HG02981 (cell line): ENCODE results near the gene RLF.

ENCODE experiments used
- ATAC-seq: cut with Tn5 transposase; IDR thresholded peaks from one replicate; pipeline ENCODE4 v1.9.1; 2021; ENCODE audit warnings: mild to moderate bottlenecking, moderate library complexity; ENCODE audit not compliant: unreplicated experiment

The RLF gene

GRCh38 chr1:40272653-40273213 lies 111.5 kb downstream of the RLF start:
- no peak for ATAC-seq

GRCh38 chr1:40273547-40274166 lies 112.5 kb downstream of the RLF start:
- no peak for ATAC-seq

DNA sequence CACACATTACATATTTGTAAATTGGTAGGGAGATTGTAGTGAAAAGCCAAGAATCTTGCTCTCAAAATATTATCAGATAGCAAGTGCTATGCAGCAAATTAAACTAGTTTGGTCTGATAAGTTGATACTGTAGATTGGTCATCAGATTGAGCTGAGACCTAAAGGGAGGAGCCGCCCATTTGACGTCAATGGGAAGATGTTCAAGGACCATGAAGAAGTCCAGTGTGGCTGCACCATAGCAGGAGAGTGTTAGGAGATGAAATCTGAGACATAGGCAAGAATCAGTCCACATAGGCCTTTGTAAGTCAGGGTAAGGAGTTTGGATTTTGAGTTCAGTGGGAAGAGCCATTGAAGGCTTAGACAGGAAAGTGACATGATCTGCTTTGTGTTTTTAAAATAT lies 113.1 kb downstream of the RLF start:
- ATAC-seq: no peak

DNA sequence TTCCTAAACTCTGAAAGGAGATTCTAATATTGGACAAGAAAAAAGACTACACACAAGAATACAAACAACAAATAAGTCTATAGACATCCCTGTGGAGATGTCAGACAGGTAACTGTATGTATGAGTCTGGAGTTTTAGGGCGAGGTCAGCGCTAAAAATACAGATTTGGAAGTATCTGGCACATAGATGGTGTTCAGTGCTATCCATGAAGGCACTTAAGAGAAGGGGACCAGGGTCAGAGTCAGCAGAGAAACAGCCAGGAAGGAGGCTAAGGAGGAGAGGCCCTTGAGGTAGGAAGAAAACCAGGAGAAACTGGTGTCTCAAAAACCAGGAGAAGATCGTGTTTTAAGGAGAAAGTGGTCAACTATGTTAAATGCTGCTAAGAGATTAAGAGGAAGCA lies 114.9 kb downstream of the RLF start:
- ATAC-seq: no peak

- ATAC-seq: no peak
These were observed 120.7 kb downstream of the RLF start for GRCh38 chr1:40281853-40282252.
